ENCODE results near the gene SHANK1.

SHANK1 gene

GRCh38 chr19:50667177-50667758 lies 52.3 kb downstream of the SHANK1 start:
- TF ChIP-seq CTCF (IDR thresholded peaks at IDR 0.05), result no peak

- TF ChIP-seq CTCF (IDR thresholded peaks at IDR 0.05), result no peak
Measured at GRCh38 chr19:50666346-50667176, 53.0 kb downstream of the SHANK1 start.

- TF ChIP-seq CTCF (IDR thresholded peaks at IDR 0.05), result no peak
Measured at GRCh38 chr19:50664204-50664603, 55.4 kb downstream of the SHANK1 start.

- no peak for TF ChIP-seq CTCF (IDR thresholded peaks at IDR 0.05)
Measured at GRCh38 chr19:50663482-50663790, 56.2 kb downstream of the SHANK1 start.

GRCh38 chr19:50662651-50663481 lies 56.7 kb downstream of the SHANK1 start:
- TF ChIP-seq CTCF (IDR thresholded peaks at IDR 0.05), result no peak

- TF ChIP-seq CTCF (IDR thresholded peaks at IDR 0.05), result no peak
Measured at GRCh38 chr19:50661766-50662650, 57.6 kb downstream of the SHANK1 start.

- no peak for TF ChIP-seq CTCF (IDR thresholded peaks at IDR 0.05)
Measured at GRCh38 chr19:50661023-50661422, 58.6 kb downstream of the SHANK1 start.

Measured in LNCAP (cell line).